H9 (cell line): Measurements from ENCODE around the gene DSG4. TPM values are rescaled to one million over a fixed set of nuclear protein-coding genes. Genes with fewer than 3 reads are reported as not detected.

ENCODE experiments used
- DNase-seq: peaks from one replicate; pipeline ENCODE4 v3.0.0-alpha.2; 2017
- H2AFZ ChIP-seq: one replicate; pipeline ENCODE4 v1.6.1; 2013; ENCODE audit warnings: mild to moderate bottlenecking, low read length, control low read depth, moderate library complexity
- H2AK5ac ChIP-seq: 2 replicates; pipeline ENCODE4 v1.6.1; 2013; ENCODE audit warnings: low read length, control low read depth, mixed read lengths; ENCODE audit not compliant: insufficient read length
- H2BK120ac ChIP-seq: one replicate; pipeline ENCODE4 v1.6.1; 2013; ENCODE audit warnings: low read depth, mild to moderate bottlenecking, low read length, control low read depth, inconsistent platforms; ENCODE audit not compliant: poor library complexity, severe bottlenecking
- H2BK12ac ChIP-seq: 2 replicates; pipeline ENCODE4 v1.6.1; 2013; ENCODE audit warnings: low read length, control low read depth, mixed read lengths, low read depth; ENCODE audit not compliant: insufficient read length
- H2BK15ac ChIP-seq: 2 replicates; pipeline ENCODE4 v1.6.1; 2013; ENCODE audit warnings: low read depth, low read length, control low read depth
- H2BK20ac ChIP-seq: one replicate; pipeline ENCODE4 v1.6.1; 2013; ENCODE audit warnings: low read depth, mild to moderate bottlenecking, low read length, control low read depth, inconsistent platforms; ENCODE audit not compliant: poor library complexity, severe bottlenecking
- H2BK5ac ChIP-seq: 2 replicates; pipeline ENCODE4 v1.6.1; 2013; ENCODE audit warnings: low read length, control low read depth, mixed read lengths; ENCODE audit not compliant: insufficient read length
- H3K14ac ChIP-seq: 2 replicates; pipeline ENCODE4 v1.6.1; 2013; ENCODE audit warnings: low read length, control low read depth; ENCODE audit not compliant: insufficient read depth
- H3K18ac ChIP-seq: 2 replicates; pipeline ENCODE4 v1.6.1; 2013; ENCODE audit warnings: low read depth, mild to moderate bottlenecking, mixed read lengths, low read length, control low read depth; ENCODE audit not compliant: insufficient read length
- H3K23ac ChIP-seq: 2 replicates; pipeline ENCODE4 v1.6.1; 2013; ENCODE audit warnings: low read length, control low read depth, mixed read lengths, low read depth; ENCODE audit not compliant: insufficient read length
- H3K23me2 ChIP-seq: 2 replicates; pipeline ENCODE4 v1.6.1; 2013; ENCODE audit warnings: low read depth, mild to moderate bottlenecking, mixed read lengths, low read length, control low read depth; ENCODE audit not compliant: insufficient read length, poor library complexity, severe bottlenecking
- H3K27ac ChIP-seq: 2 replicates; pipeline ENCODE4 v1.5.1; 2013; ENCODE audit warnings: low read length, control low read depth, mixed read lengths, low read depth; ENCODE audit not compliant: insufficient read length
- H3K27me3 ChIP-seq: 2 replicates; pipeline ENCODE4 v1.6.1; 2013; ENCODE audit warnings: low read length, control low read depth, inconsistent platforms; ENCODE audit not compliant: insufficient read depth
- H3K4ac ChIP-seq: 2 replicates; pipeline ENCODE4 v1.6.1; 2013; ENCODE audit warnings: low read depth, mild to moderate bottlenecking, control low read depth, inconsistent platforms, low read length, moderate library complexity
- H3K4me1 ChIP-seq: 2 replicates; pipeline ENCODE4 v1.6.1; 2013; ENCODE audit warnings: low read length, control low read depth, inconsistent platforms; ENCODE audit not compliant: insufficient read depth
- H3K4me2 ChIP-seq: 2 replicates; pipeline ENCODE4 v1.6.1; 2013; ENCODE audit warnings: low read length, control low read depth, mixed read lengths; ENCODE audit not compliant: insufficient read length, insufficient read depth
- H3K56ac ChIP-seq: 2 replicates; pipeline ENCODE4 v1.6.1; 2013; ENCODE audit warnings: low read depth, mild to moderate bottlenecking, mixed read lengths, low read length, control low read depth; ENCODE audit not compliant: insufficient read length
- H3K79me1 ChIP-seq: 2 replicates; pipeline ENCODE4 v1.6.1; 2013; ENCODE audit warnings: low read depth, mild to moderate bottlenecking, moderate library complexity, low read length, control low read depth, inconsistent platforms; ENCODE audit not compliant: insufficient read depth, poor library complexity, severe bottlenecking
- H3K79me2 ChIP-seq: 2 replicates; pipeline ENCODE4 v1.6.1; 2013; ENCODE audit warnings: low read length, control low read depth, inconsistent platforms; ENCODE audit not compliant: insufficient read depth
- H3K9ac ChIP-seq: 2 replicates; pipeline ENCODE4 v1.6.1; 2013; ENCODE audit warnings: low read length, control low read depth, mixed read lengths; ENCODE audit not compliant: insufficient read length; ENCODE audit errors: extremely low read depth
- H3K9me3 ChIP-seq: one replicate; pipeline ENCODE4 v1.6.1; 2013; ENCODE audit warnings: low read depth, low read length, inconsistent platforms; ENCODE audit not compliant: control insufficient read depth
- H3T11ph ChIP-seq: one replicate; pipeline ENCODE4 v1.6.1; 2013; ENCODE audit warnings: mild to moderate bottlenecking, low read length, control low read depth, inconsistent platforms
- H4K20me1 ChIP-seq: one replicate; pipeline ENCODE4 v1.6.1; 2013; ENCODE audit not compliant: control insufficient read depth, insufficient read length, insufficient read depth
- H4K5ac ChIP-seq: 2 replicates; pipeline ENCODE4 v1.6.1; 2013; ENCODE audit warnings: low read depth, mild to moderate bottlenecking, mixed read lengths, low read length, control low read depth; ENCODE audit not compliant: insufficient read length
- H4K8ac ChIP-seq: replicated peaks from 2 replicates; pipeline ENCODE4 v1.6.1; 2013; ENCODE audit warnings: low read length, control low read depth, mixed read lengths, low read depth; ENCODE audit not compliant: insufficient read length
- H4K91ac ChIP-seq: 2 replicates; pipeline ENCODE4 v1.6.1; 2013; ENCODE audit warnings: low read depth, mild to moderate bottlenecking, moderate library complexity, mixed read lengths, low read length, control low read depth; ENCODE audit not compliant: insufficient read length
- H3K27ac Mint-ChIP-seq, 3 experiments: 2 replicates in 2 of 3; 3 replicates in 1 of 3; pipeline ENCODE4 v1.8.0; 2020 to 2021; ENCODE audit warnings: mixed read lengths in 3 of 3, mild to moderate bottlenecking in 1 of 3, moderate library complexity in 1 of 3
- H3K27me3 Mint-ChIP-seq: 2 replicates; pipeline ENCODE4 v1.8.0; 2021; ENCODE audit warnings: low read depth, mild to moderate bottlenecking, moderate library complexity, mixed read lengths
- H3K36me3 Mint-ChIP-seq, 3 experiments: 2 replicates in 2 of 3; 3 replicates in 1 of 3; pipeline ENCODE4 v1.8.0; 2020 to 2021; ENCODE audit warnings: low read depth in 3 of 3, mixed read lengths in 3 of 3; ENCODE audit not compliant: insufficient read depth in 1 of 3
- H3K4me1 Mint-ChIP-seq, 2 experiments: 2 replicates each; pipeline ENCODE4 v1.8.0; 2020; ENCODE audit warnings: mixed read lengths in 2 of 2
- H3K4me3 Mint-ChIP-seq, 2 experiments: 2 replicates in 1 of 2; 3 replicates in 1 of 2; pipeline ENCODE4 v1.8.0; 2020 to 2021; ENCODE audit warnings: mild to moderate bottlenecking in 2 of 2, mixed read lengths in 2 of 2, moderate library complexity in 1 of 2
- H3K9me3 Mint-ChIP-seq, 2 experiments: 2 replicates in 1 of 2; 3 replicates in 1 of 2; pipeline ENCODE4 v1.8.0; 2020; ENCODE audit warnings: mild to moderate bottlenecking in 2 of 2, mixed read lengths in 2 of 2, moderate library complexity in 1 of 2
- WGBS: extraction: QIAGEN DNeasy Blood & Tissue Kit; methylation state at CpG from one replicate; pipeline ENCODE4 v1.1.7; 2013; ENCODE audit warnings: missing lambda C conversion rate, low lambda C conversion rate, mixed read lengths; ENCODE audit not compliant: insufficient read length; ENCODE audit errors: extremely low coverage; 5-methylcytosine and 5-hydroxymethylcytosine counted together
- total RNA-seq: library from RNA; stranded (reverse); gene quantifications from 2 replicates; pipeline ENCODE4 v1.2.1, GENCODE V29; 2021
- TF ChIP-seq, protein P1 (sequence below): fragments of 200-600 bp; sonication (generic); conservative IDR thresholded peaks from 3 replicates; pipeline ENCODE4 v1.8.0; 2021; ENCODE audit warnings: antibody characterized with exemption, mild to moderate bottlenecking

The DSG4 gene
- total RNA-seq, 1 experiment from 2014 or later = not detected

GRCh38 chr18:31399306-31400032 is 22.9 kb downstream of the DSG4 start:
- no peaks in the 10 kb centered on the region for H3K27me3 Mint-ChIP-seq
- Histone ChIP-seq H4K91ac (no peak overlapping the region), H3K14ac (no peak overlapping the region), H3T11ph (no peak overlapping the region), H2AK5ac (no peak overlapping the region), H3K79me2 (no peaks in the 10 kb centered on the region), H3K27ac (no peak overlapping the region), H4K20me1 (no peaks in the 10 kb centered on the region), H2BK20ac (no peak overlapping the region), H3K27me3 (no peaks in the 10 kb centered on the region), H3K4ac (no peak overlapping the region), H4K8ac (no peak overlapping the region), H4K5ac (no peak overlapping the region), H3K23me2 (no peaks in the 10 kb centered on the region), H2BK15ac (no peak overlapping the region), H2BK5ac (no peak overlapping the region), H3K56ac (no peak overlapping the region), H3K9me3 (no peaks in the 10 kb centered on the region), H3K23ac (no peak overlapping the region), H3K79me1 (no peaks in the 10 kb centered on the region), H2BK120ac (no peak overlapping the region), H3K18ac (no peak overlapping the region), H3K4me2 (no peak overlapping the region), H3K9ac (no peak overlapping the region), H3K4me1 (no peaks in the 10 kb centered on the region), H2BK12ac (no peak overlapping the region), H2AFZ (no peak overlapping the region)
- no CpG with 5 or more reads among the region's 6 CpGs for WGBS
- no peaks in the 10 kb centered on the region for H3K36me3 Mint-ChIP-seq
- H3K4me3 Mint-ChIP-seq = no peak overlapping the region
- TF ChIP-seq, protein P1, sequence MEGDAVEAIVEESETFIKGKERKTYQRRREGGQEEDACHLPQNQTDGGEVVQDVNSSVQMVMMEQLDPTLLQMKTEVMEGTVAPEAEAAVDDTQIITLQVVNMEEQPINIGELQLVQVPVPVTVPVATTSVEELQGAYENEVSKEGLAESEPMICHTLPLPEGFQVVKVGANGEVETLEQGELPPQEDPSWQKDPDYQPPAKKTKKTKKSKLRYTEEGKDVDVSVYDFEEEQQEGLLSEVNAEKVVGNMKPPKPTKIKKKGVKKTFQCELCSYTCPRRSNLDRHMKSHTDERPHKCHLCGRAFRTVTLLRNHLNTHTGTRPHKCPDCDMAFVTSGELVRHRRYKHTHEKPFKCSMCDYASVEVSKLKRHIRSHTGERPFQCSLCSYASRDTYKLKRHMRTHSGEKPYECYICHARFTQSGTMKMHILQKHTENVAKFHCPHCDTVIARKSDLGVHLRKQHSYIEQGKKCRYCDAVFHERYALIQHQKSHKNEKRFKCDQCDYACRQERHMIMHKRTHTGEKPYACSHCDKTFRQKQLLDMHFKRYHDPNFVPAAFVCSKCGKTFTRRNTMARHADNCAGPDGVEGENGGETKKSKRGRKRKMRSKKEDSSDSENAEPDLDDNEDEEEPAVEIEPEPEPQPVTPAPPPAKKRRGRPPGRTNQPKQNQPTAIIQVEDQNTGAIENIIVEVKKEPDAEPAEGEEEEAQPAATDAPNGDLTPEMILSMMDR = no peak
- H3K27ac Mint-ChIP-seq = no peak overlapping the region
- no peaks in the 10 kb centered on the region for H3K4me1 Mint-ChIP-seq
- DNase-seq = no peak
- no peaks in the 10 kb centered on the region for H3K9me3 Mint-ChIP-seq
